Endodermal cell (in vitro differentiated cells): ENCODE measurements around the gene ZDHHC5. TPM values are rescaled to one million over a fixed set of nuclear protein-coding genes. Genes with fewer than 3 reads are reported as not detected.

Source experiments
- DNase-seq: peaks from one replicate; pipeline ENCODE4 v3.0.0-alpha.2; 2017
- H3K27ac ChIP-seq: 2 replicates; pipeline ENCODE4 v1.5.1; 2013; ENCODE audit warnings: mild to moderate bottlenecking, low read depth, low read length, moderate library complexity
- H3K27me3 ChIP-seq: 2 replicates; pipeline ENCODE4 v1.6.1; 2013; ENCODE audit warnings: mild to moderate bottlenecking, low read length, moderate library complexity; ENCODE audit not compliant: insufficient read depth, control insufficient read depth, poor library complexity, severe bottlenecking
- H3K36me3 ChIP-seq: 2 replicates; pipeline ENCODE4 v1.7.0; 2013; ENCODE audit warnings: mild to moderate bottlenecking, low read length, moderate library complexity; ENCODE audit not compliant: control insufficient read depth, insufficient read depth
- H3K4me1 ChIP-seq: one replicate; pipeline ENCODE4 v1.7.0; 2013; ENCODE audit warnings: low read length; ENCODE audit not compliant: control insufficient read depth, insufficient read depth
- H3K4me3 ChIP-seq: 2 replicates; pipeline ENCODE4 v1.5.1; 2013; ENCODE audit warnings: mild to moderate bottlenecking, low read length, moderate library complexity
- H3K9ac ChIP-seq: 2 replicates; pipeline ENCODE4 v1.6.1; 2013; ENCODE audit warnings: mild to moderate bottlenecking, low read length, moderate library complexity; ENCODE audit not compliant: poor library complexity, severe bottlenecking; ENCODE audit errors: extremely low read depth
- H3K9me3 ChIP-seq: 2 replicates; pipeline ENCODE4 v1.6.1; 2013; ENCODE audit warnings: mild to moderate bottlenecking, low read length, moderate library complexity; ENCODE audit not compliant: control insufficient read depth
- H3K27ac Mint-ChIP-seq: 2 replicates; pipeline ENCODE4 v1.8.0; 2020; ENCODE audit warnings: mixed read lengths
- H3K27me3 Mint-ChIP-seq: 2 replicates; pipeline ENCODE4 v1.8.0; 2021; ENCODE audit warnings: mild to moderate bottlenecking, mixed read lengths; ENCODE audit not compliant: insufficient read depth
- H3K36me3 Mint-ChIP-seq: 2 replicates; pipeline ENCODE4 v1.8.0; 2020; ENCODE audit warnings: low read depth, mixed read lengths
- H3K4me1 Mint-ChIP-seq: 2 replicates; pipeline ENCODE4 v1.8.0; 2020; ENCODE audit warnings: mixed read lengths
- H3K4me3 Mint-ChIP-seq: 2 replicates; pipeline ENCODE4 v1.8.0; 2020; ENCODE audit warnings: mild to moderate bottlenecking, moderate library complexity, mixed read lengths
- H3K9me3 Mint-ChIP-seq: 2 replicates; pipeline ENCODE4 v1.8.0; 2020; ENCODE audit warnings: mild to moderate bottlenecking, mixed read lengths
- CTCF ChIP-seq: fragments of 200-600 bp; sonication (generic); conservative IDR thresholded peaks from 2 replicates; pipeline ENCODE4 v1.5.0; 2021; ENCODE audit warnings: antibody characterized with exemption, mild to moderate bottlenecking
- WGBS, 2 experiments: methylation state at CpG; one replicate each; pipeline versions ENCODE4 v1.1.5 to v1.1.7; 2013; ENCODE audit warnings: missing lambda C conversion rate in 2 of 2, mixed read lengths in 1 of 2; ENCODE audit not compliant: insufficient coverage in 1 of 2, insufficient read length in 1 of 2; 5-methylcytosine and 5-hydroxymethylcytosine counted together
- long read RNA-seq, 4 experiments: library from polyadenylated mRNA in 2 of 4; library from RNA in 1 of 4; library from capped mRNA in 1 of 4; stranded (forward) in 3 of 4; unstranded in 1 of 4; transcript quantifications; one replicate each; pipeline ENCODE4 v2.0.0, GENCODE V29; 2020 to 2021; ENCODE audit warnings: inconsistent platforms in 1 of 4
- polyA plus RNA-seq, 2 experiments: library from polyadenylated mRNA; stranded (reverse); fragments of 50-300 nt; gene quantifications; one replicate each; pipeline ENCODE4 v1.2.3, GENCODE V29; 2013
- total RNA-seq, 2 donors: library from RNA; stranded (reverse); fragmentation: NEBNext Ultra II Directional in 1 of 2; extraction: Animal tissue kit (Norgen Biotek cat#: 25700) in 1 of 2; gene quantifications; 2 replicates in 1 of 2; 3 replicates in 1 of 2; pipeline ENCODE4 v1.2.1, GENCODE V29; 2021

The ZDHHC5 gene
- total RNA-seq, result 10 to 100 TPM; 70.7 to 77.1 TPM
- polyA plus RNA-seq (2013, experiment 1 of 2), result 30.5 TPM
- 31.6 TPM for polyA plus RNA-seq (2013, experiment 2 of 2)
- long read RNA-seq, experiment 1, full-length matches to known transcripts, result 6 of 35 reads
- long read RNA-seq, experiment 1, partial matches to known transcripts, result 23 of 35 reads
- long read RNA-seq, experiment 1, other reads (novel, unspliced or antisense), result 6 of 35 reads
- long read RNA-seq, experiment 2, full-length matches to known transcripts, result 142 of 200 reads
- long read RNA-seq, experiment 2, partial matches to known transcripts, result 31 of 200 reads
- long read RNA-seq, experiment 2, other reads (novel, unspliced or antisense), result 27 of 200 reads
- long read RNA-seq, experiment 3, full-length matches to known transcripts, result 81 of 130 reads
- long read RNA-seq, experiment 3, partial matches to known transcripts, result 32 of 130 reads
- long read RNA-seq, experiment 3, other reads (novel, unspliced or antisense), result 17 of 130 reads
- long read RNA-seq, experiment 4, partial matches to known transcripts, result 4 of 5 reads
- long read RNA-seq, experiment 4, other reads (novel, unspliced or antisense), result 1 of 5 reads

- H3K4me1 ChIP-seq, result no peaks in the 10 kb centered on the region
- Mint-ChIP-seq H3K27ac (peak within 1 kb of the TSS; percentile 100), H3K27me3 (no peaks in the 10 kb centered on the region), H3K36me3 (peaks cover 17% of the 10 kb centered on the region), H3K4me1 (peaks cover 22% of the 10 kb centered on the region), H3K4me3 (peak within 1 kb of the TSS; percentile 94), H3K9me3 (no peaks in the 10 kb centered on the region)
- H3K27ac ChIP-seq, result peak within 1 kb of the TSS; percentile 99
- TF ChIP-seq CTCF, result peak; percentile 65
- H3K4me3 ChIP-seq, result peak within 1 kb of the TSS; percentile 92
- H3K9me3 ChIP-seq, result no peaks in the 10 kb centered on the region
- WGBS, 2 experiments, result 0% methylated on average over 54 to 96 of the region's 96 CpGs
- H3K27me3 ChIP-seq, result no peaks in the 10 kb centered on the region
- peak within 1 kb of the TSS; percentile 97 for H3K9ac ChIP-seq
- DNase-seq, result peak; percentile 100
- peaks cover 17% of the 10 kb centered on the region for H3K36me3 ChIP-seq
Measured at GRCh38 chr11:57667736-57668433, at the start of gene ZDHHC5. ZDHHC5 (plus strand) TSS chr11:57668114; CDS start chr11:57673091, 4,977 bp downstream.

GRCh38 chr11:57618438-57618837 lies 49.5 kb upstream of the ZDHHC5 start:
- Histone ChIP-seq H3K9me3 (peaks cover 13% of the 10 kb centered on the region), H3K27me3 (no peaks in the 10 kb centered on the region), H3K36me3 (no peaks in the 10 kb centered on the region), H3K27ac (no peak overlapping the region), H3K9ac (no peak overlapping the region), H3K4me1 (no peaks in the 10 kb centered on the region), H3K4me3 (no peak overlapping the region)
- Mint-ChIP-seq H3K9me3 (peaks cover 17% of the 10 kb centered on the region), H3K36me3 (peaks cover 17% of the 10 kb centered on the region), H3K27ac (no peak overlapping the region), H3K27me3 (no peaks in the 10 kb centered on the region), H3K4me3 (no peak overlapping the region), H3K4me1 (no peaks in the 10 kb centered on the region)
- no peak for DNase-seq
- TF ChIP-seq CTCF, result no peak
- 88 to 91% methylated on average over 2 of the region's 2 CpGs for WGBS, 2 experiments

- Mint-ChIP-seq H3K27me3 (no peaks in the 10 kb centered on the region), H3K9me3 (peaks cover 17% of the 10 kb centered on the region), H3K4me1 (no peaks in the 10 kb centered on the region), H3K4me3 (no peak overlapping the region), H3K36me3 (peaks cover 13% of the 10 kb centered on the region), H3K27ac (no peak overlapping the region)
- no peaks in the 10 kb centered on the region for H3K4me1 ChIP-seq
- H3K36me3 ChIP-seq, result no peaks in the 10 kb centered on the region
- peaks cover 13% of the 10 kb centered on the region for H3K9me3 ChIP-seq
- no peaks in the 10 kb centered on the region for H3K27me3 ChIP-seq
- DNase-seq, result no peak
- no peak overlapping the region for H3K27ac ChIP-seq
- H3K4me3 ChIP-seq, result no peak overlapping the region
- H3K9ac ChIP-seq, result no peak overlapping the region
- peak; percentile 60 for TF ChIP-seq CTCF
- WGBS, 2 experiments, result 81 to 100% methylated on average over 2 of the region's 2 CpGs
Measured at GRCh38 chr11:57619331-57619730, 48.6 kb upstream of the ZDHHC5 start.
